Left colon (tissue), 2 donors: ENCODE measurements around the gene ZMAT5. TPM values are rescaled to one million over a fixed set of nuclear protein-coding genes. Genes with fewer than 3 reads are reported as not detected.
"Not testable (repeated sequence)": the region's sequence is repeated elsewhere in the genome, so short reads cannot be mapped to it uniquely, and the experiment has no call there.

Experiments
- ATAC-seq: fragments of 200-7000 bp; cut with Tn5 transposase; one replicate; pipeline ENCODE4 v1.9.1; 2020; ENCODE audit warnings: mild to moderate bottlenecking, moderate library complexity
- DNase-seq, 2 donors: peaks; one replicate each; pipeline ENCODE4 v3.0.0-alpha.2; 2020
- intact Hi-C, 2 donors: fragments of 100-400 bp; cut with DNase I in 1 of 2; cut with micrococcal nuclease in 1 of 2; formaldehyde crosslinking; loops; one replicate each; pipeline versions ENCODE4 v1.11.2 to v1.14.0; 2022; cut with DNase I, micrococcal nuclease
- total RNA-seq, 2 donors: library from RNA; stranded (reverse); fragmentation: NEBNext Ultra II Directional; extraction: Animal tissue kit (Norgen Biotek cat#: 25700); gene quantifications; one replicate each; pipeline ENCODE4 v1.2.1, GENCODE V29; 2021
- donor health status: DM: no; HTN: no; CAD: no.
- donor health status: DM: yes; HTN: yes; CAD: no.

ZMAT5 gene
- total RNA-seq, 2 donors from 2014 or later = 12.7 TPM

GRCh38 chr22:29758068-29758622 lies 8.7 kb downstream of the ZMAT5 start:
- DNase-seq = no peak
- intact Hi-C loops = no loop called here
- ATAC-seq = no peak

GRCh38 chr22:29757096-29757495 lies 9.7 kb downstream of the ZMAT5 start:
- DNase-seq = no peak
- ATAC-seq = no peak
- intact Hi-C loops = no loop called here

GRCh38 chr22:29756341-29756740 lies 10.5 kb downstream of the ZMAT5 start:
- no peak for DNase-seq
- peak; percentile 42 for ATAC-seq
- intact Hi-C loops = no loop called here

GRCh38 chr22:29755889-29756288 lies 10.9 kb downstream of the ZMAT5 start:
- DNase-seq = no peak

GRCh38 chr22:29754658-29755395 lies 12.0 kb downstream of the ZMAT5 start:
- intact Hi-C loops, ATAC-seq, DNase-seq: not testable (repeated sequence)

More at GRCh38 chr22:29755889-29756288, 10.9 kb downstream of the ZMAT5 start:
- no peak for ATAC-seq
- intact Hi-C loops = no loop called here

GRCh38 chr22:29753808-29754657 lies 12.8 kb downstream of the ZMAT5 start:
- no peak for ATAC-seq
- no peak for DNase-seq
- intact Hi-C loops = no loop called here

- ATAC-seq (no peak), DNase-seq (no peak)
- intact Hi-C loops = no loop called here
Observed at GRCh38 chr22:29751669-29752068, 15.1 kb downstream of the ZMAT5 start.

- ATAC-seq = no peak
- DNase-seq = no peak
- intact Hi-C loops = no loop called here
Observed at GRCh38 chr22:29750559-29751538, 16.0 kb downstream of the ZMAT5 start.

GRCh38 chr22:29750029-29750428 lies 16.8 kb downstream of the ZMAT5 start:
- intact Hi-C loops = no loop called here
- DNase-seq (no peak), ATAC-seq (no peak)

GRCh38 chr22:29748248-29748893 lies 18.4 kb downstream of the ZMAT5 start:
- DNase-seq (no peak), ATAC-seq (no peak)
- intact Hi-C loops = no loop called here

GRCh38 chr22:29747832-29748231 lies 19.0 kb downstream of the ZMAT5 start:
- DNase-seq = peak in 1 of 2 donors; percentile 23
- ATAC-seq = peak; percentile 68
- intact Hi-C loops = no loop called here

GRCh38 chr22:29744902-29745301 lies 21.9 kb downstream of the ZMAT5 start:
- intact Hi-C loops = no loop called here
- ATAC-seq = no peak

GRCh38 chr22:29742326-29742725 lies 24.5 kb downstream of the ZMAT5 start:
- ATAC-seq (no peak), DNase-seq (no peak)
- intact Hi-C loops = no loop called here

More at GRCh38 chr22:29744902-29745301, 21.9 kb downstream of the ZMAT5 start:
- no peak for DNase-seq

- intact Hi-C loops = no loop called here
- DNase-seq (no peak), ATAC-seq (no peak)
Observed at GRCh38 chr22:29741926-29742325, 24.9 kb downstream of the ZMAT5 start.

GRCh38 chr22:29740216-29740615 lies 26.6 kb downstream of the ZMAT5 start:
- DNase-seq = no peak
- intact Hi-C loops = no loop called here
- ATAC-seq = no peak

GRCh38 chr22:29739346-29739875 lies 27.4 kb downstream of the ZMAT5 start:
- no peak for ATAC-seq
- no peak for DNase-seq
- intact Hi-C loops = no loop called here

- intact Hi-C loops = no loop called here
- DNase-seq (no peak), ATAC-seq (no peak)
Observed at GRCh38 chr22:29738118-29738815, 28.5 kb downstream of the ZMAT5 start.
